ENCODE measurements around the gene ZSCAN10. TPM values are rescaled to one million over a fixed set of nuclear protein-coding genes. Genes with fewer than 3 reads are reported as not detected.

Gene ZSCAN10
- total RNA-seq, 1 donor from 2014 or later: 0.34 TPM

Other genes starting within 250 kb of the ZSCAN10 start
- 23.3 and 25.9 TPM in 2 replicates for gene PRSS22, start 241.1 kb downstream of the ZSCAN10 start, total RNA-seq
- 26.3 and 26.9 TPM in 2 replicates for gene FLYWCH2, start 216.1 kb downstream of the ZSCAN10 start, total RNA-seq
- 19.5 and 20.7 TPM in 2 replicates for gene FLYWCH1, start 187.4 kb downstream of the ZSCAN10 start, total RNA-seq
- gene KREMEN2, start 135.0 kb downstream of the ZSCAN10 start, total RNA-seq: 0.31 and 0.47 TPM in 2 replicates
- 13.0 and 13.1 TPM in 2 replicates for gene PAQR4, start 129.9 kb downstream of the ZSCAN10 start, total RNA-seq
- 33.7 and 36.5 TPM in 2 replicates for gene PKMYT1, start 118.8 kb downstream of the ZSCAN10 start, total RNA-seq
- 2.2 and 2.9 TPM in 2 replicates for gene CLDN9, start 86.4 kb downstream of the ZSCAN10 start, total RNA-seq
- 563 and 578 TPM in 2 replicates for gene CLDN6, start 81.1 kb downstream of the ZSCAN10 start, total RNA-seq
- gene TNFRSF12A, start 78.9 kb downstream of the ZSCAN10 start, total RNA-seq: 44.3 and 57.4 TPM in 2 replicates
- 22.4 and 25.3 TPM in 2 replicates for gene HCFC1R1, start 75.4 kb downstream of the ZSCAN10 start, total RNA-seq
- 44.1 and 47.4 TPM in 2 replicates for gene THOC6, start 75.3 kb downstream of the ZSCAN10 start, total RNA-seq
- gene BICDL2, start 62.4 kb downstream of the ZSCAN10 start, total RNA-seq: 10.4 and 11.7 TPM in 2 replicates
- 0.13 and 0.19 TPM in 2 replicates for gene MMP25, start 52.7 kb downstream of the ZSCAN10 start, total RNA-seq
- gene IL32, start 33.7 kb downstream of the ZSCAN10 start, total RNA-seq: 2.9 and 4.6 TPM in 2 replicates
- 23.3 and 23.9 TPM in 2 replicates for gene ZNF205, start 13.3 kb upstream of the ZSCAN10 start, total RNA-seq
- gene ZNF213, start 35.7 kb upstream of the ZSCAN10 start, total RNA-seq: 13.1 and 13.4 TPM in 2 replicates
- gene OR1F1, start 88.9 kb upstream of the ZSCAN10 start, total RNA-seq: not detected in 2 replicates
- 11.2 and 11.9 TPM in 2 replicates for gene ZNF200, start 135.9 kb upstream of the ZSCAN10 start, total RNA-seq
- gene MEFV, start 157.3 kb upstream of the ZSCAN10 start, total RNA-seq: not detected in 2 replicates
- 29.4 and 33.8 TPM in 2 replicates for gene ZNF263, start 184.2 kb upstream of the ZSCAN10 start, total RNA-seq
- gene TIGD7, start 206.1 kb upstream of the ZSCAN10 start, total RNA-seq: 5.4 and 5.8 TPM in 2 replicates
- 57.4 and 58.7 TPM in 2 replicates for gene ZNF75A, start 206.2 kb upstream of the ZSCAN10 start, total RNA-seq